ENCODE measurements around the gene BRAT1. TPM values are rescaled to one million over a fixed set of nuclear protein-coding genes. Genes with fewer than 3 reads are reported as not detected.
A peak's percentile ranks its signal among the peaks of the same experiment; 100 is the strongest.

BRAT1 gene
- total RNA-seq, 2 donors from 2014 or later: 42.1 to 42.7 TPM

GRCh38 chr7:2553108-2553507 lies 2.2 kb downstream of the BRAT1 start:
- WGBS, 2 experiments (ENCODE audit: insufficient coverage in 1 of 2, insufficient read length in 1 of 2): 96 to 97% methylated on average over 8 to 10 of the region's 10 CpGs
- peaks cover 8% of the 10 kb centered on the region for H3K4me1 ChIP-seq (ENCODE audit: control insufficient read depth, insufficient read depth, low read length)
- H3K9me3 ChIP-seq (ENCODE audit: control insufficient read depth, low read length): no peaks in the 10 kb centered on the region
- H3K27ac ChIP-seq (ENCODE audit: low read depth, low read length): no peak overlapping the region
- peak overlapping the region; percentile 55 for H3K27ac Mint-ChIP-seq
- peaks cover 10% of the 10 kb centered on the region for H3K4me1 Mint-ChIP-seq
- no peaks in the 10 kb centered on the region for H3K9me3 Mint-ChIP-seq
- H3K36me3 ChIP-seq (ENCODE audit: control insufficient read depth, insufficient read depth, low read length): peaks cover 40% of the 10 kb centered on the region
- H3K4me3 ChIP-seq (ENCODE audit: low read length): no peak overlapping the region
- no peak for DNase-seq
- peak overlapping the region; percentile 77 for H3K4me3 Mint-ChIP-seq
- peaks cover 38% of the 10 kb centered on the region for H3K36me3 Mint-ChIP-seq (ENCODE audit: low read depth)
- H3K9ac ChIP-seq (ENCODE audit: extremely low read depth, low read length, poor library complexity, severe bottlenecking): no peak overlapping the region
- H3K27me3 Mint-ChIP-seq (ENCODE audit: insufficient read depth): no peaks in the 10 kb centered on the region
- H3K27me3 ChIP-seq (ENCODE audit: control insufficient read depth, insufficient read depth, low read length, poor library complexity, severe bottlenecking): no peaks in the 10 kb centered on the region
- no peak for TF ChIP-seq CTCF (conservative IDR thresholded peaks at IDR 0.05)

- no peak for DNase-seq
- WGBS, 2 experiments (ENCODE audit: insufficient coverage in 1 of 2, insufficient read length in 1 of 2): 65 to 87% methylated on average over 2 to 8 of the region's 8 CpGs
- no peaks in the 10 kb centered on the region for H3K9me3 Mint-ChIP-seq
- peaks cover 49% of the 10 kb centered on the region for H3K36me3 ChIP-seq (ENCODE audit: control insufficient read depth, insufficient read depth, low read length)
- H3K36me3 Mint-ChIP-seq (ENCODE audit: low read depth): peaks cover 50% of the 10 kb centered on the region
- H3K4me1 ChIP-seq (ENCODE audit: control insufficient read depth, insufficient read depth, low read length): peaks cover 8% of the 10 kb centered on the region
- H3K4me1 Mint-ChIP-seq: peaks cover 10% of the 10 kb centered on the region
- H3K9me3 ChIP-seq (ENCODE audit: control insufficient read depth, low read length): no peaks in the 10 kb centered on the region
- H3K27ac Mint-ChIP-seq: no peak overlapping the region
- no peak overlapping the region for H3K9ac ChIP-seq (ENCODE audit: extremely low read depth, low read length, poor library complexity, severe bottlenecking)
- no peak overlapping the region for H3K27ac ChIP-seq (ENCODE audit: low read depth, low read length)
- no peak overlapping the region for H3K4me3 Mint-ChIP-seq
- H3K27me3 ChIP-seq (ENCODE audit: control insufficient read depth, insufficient read depth, low read length, poor library complexity, severe bottlenecking): no peaks in the 10 kb centered on the region
- no peak for TF ChIP-seq CTCF (conservative IDR thresholded peaks at IDR 0.05)
- H3K27me3 Mint-ChIP-seq (ENCODE audit: insufficient read depth): no peaks in the 10 kb centered on the region
- H3K4me3 ChIP-seq (ENCODE audit: low read length): no peak overlapping the region
These were observed 3.9 kb downstream of the BRAT1 start for GRCh38 chr7:2551418-2551817.

GRCh38 chr7:2546776-2547586 lies 8.3 kb downstream of the BRAT1 start:
- no peak for DNase-seq
- Histone ChIP-seq H3K9ac (ENCODE audit: extremely low read depth, low read length, poor library complexity, severe bottlenecking) (no peak overlapping the region), H3K36me3 (ENCODE audit: control insufficient read depth, insufficient read depth, low read length) (peaks cover 45% of the 10 kb centered on the region), H3K9me3 (ENCODE audit: control insufficient read depth, low read length) (no peaks in the 10 kb centered on the region), H3K27me3 (ENCODE audit: control insufficient read depth, insufficient read depth, low read length, poor library complexity, severe bottlenecking) (no peaks in the 10 kb centered on the region), H3K4me3 (ENCODE audit: low read length) (no peak overlapping the region), H3K27ac (ENCODE audit: low read depth, low read length) (no peak overlapping the region), H3K4me1 (ENCODE audit: control insufficient read depth, insufficient read depth, low read length) (no peaks in the 10 kb centered on the region)
- no peak overlapping the region for H3K27ac Mint-ChIP-seq
- peaks cover 57% of the 10 kb centered on the region for H3K36me3 Mint-ChIP-seq (ENCODE audit: low read depth)
- no peaks in the 10 kb centered on the region for H3K4me1 Mint-ChIP-seq
- TF ChIP-seq CTCF (conservative IDR thresholded peaks at IDR 0.05): no peak
- H3K9me3 Mint-ChIP-seq: no peaks in the 10 kb centered on the region
- H3K27me3 Mint-ChIP-seq (ENCODE audit: insufficient read depth): no peaks in the 10 kb centered on the region
- WGBS, 2 experiments (ENCODE audit: insufficient coverage in 1 of 2, insufficient read length in 1 of 2): 89 to 91% methylated on average over 25 to 31 of the region's 31 CpGs
- H3K4me3 Mint-ChIP-seq: no peak overlapping the region

Data from endodermal cell (in vitro differentiated cells).